Panc1 (cell line): ENCODE results near the gene HCRTR1. TPM values are rescaled to one million over a fixed set of nuclear protein-coding genes. Genes with fewer than 3 reads are reported as not detected.

ENCODE experiments used
- ATAC-seq: fragments of 200-7000 bp; cut with Tn5 transposase; 2 replicates; pipeline ENCODE4 v1.9.1; 2020; ENCODE audit warnings: mild to moderate bottlenecking, moderate library complexity
- BruUV-seq: library from RNA; stranded (reverse); fragments of 400-500 nt; replicated peaks from 2 replicates; lab custom pipeline; 2021; lab: Mats Ljungman, UMichigan
- CTCF ChIA-PET: fragments of 300-600 bp; sonication (Branson Sonifier 250); formaldehyde crosslinking; loops from one replicate; lab custom pipeline; 2022; ENCODE audit warnings: antibody characterized with exemption; lab: Charles Lee
- POLR2A ChIA-PET: fragments of 300-600 bp; sonication (Branson Sonifier 250); formaldehyde crosslinking; loops from one replicate; lab custom pipeline; 2022; ENCODE audit warnings: antibody characterized with exemption; lab: Charles Lee
- DNase-seq: peaks from one replicate; pipeline ENCODE4 v3.0.0-alpha.2; 2010; ENCODE audit warnings: low read depth, low spot score
- H3K27ac ChIP-seq: 2 replicates; pipeline ENCODE4 v1.5.1; 2011; ENCODE audit warnings: mild to moderate bottlenecking, low read length, inconsistent platforms
- H3K27me3 ChIP-seq: fragments of 200-500 bp; sonication (Bioruptor generic); 2 replicates; pipeline ENCODE4 v1.6.0; 2014; ENCODE audit warnings: low read length, inconsistent platforms; ENCODE audit not compliant: control insufficient read depth, insufficient read depth
- H3K36me3 ChIP-seq: fragments of 200-500 bp; sonication (Bioruptor generic); 2 replicates; pipeline ENCODE4 v1.5.1; 2014; ENCODE audit warnings: inconsistent platforms, mild to moderate bottlenecking, low read length, moderate library complexity; ENCODE audit not compliant: control insufficient read depth, insufficient read depth
- H3K4me1 ChIP-seq: 2 replicates; pipeline ENCODE4 v1.5.1; 2011; ENCODE audit warnings: inconsistent platforms, mild to moderate bottlenecking, low read length, moderate library complexity; ENCODE audit not compliant: control insufficient read depth, insufficient read depth
- H3K4me3 ChIP-seq, 2 experiments: 2 replicates each; pipeline ENCODE4 v1.5.1; 2011 to 2012; ENCODE audit warnings: low read depth in 2 of 2, low read length in 2 of 2, mild to moderate bottlenecking in 2 of 2, inconsistent platforms in 1 of 2, moderate library complexity in 1 of 2
- H3K9me3 ChIP-seq: fragments of 200-500 bp; sonication (Bioruptor generic); 2 replicates; pipeline ENCODE4 v1.5.1; 2014; ENCODE audit warnings: low read depth, mild to moderate bottlenecking, inconsistent platforms, low read length, moderate library complexity; ENCODE audit not compliant: control insufficient read depth, insufficient read depth
- POLR2AphosphoS5 ChIP-seq: IDR thresholded peaks from 2 replicates; pipeline ENCODE4 v1.6.1; 2012; ENCODE audit warnings: mild to moderate bottlenecking, low read depth, low read length, moderate library complexity
- SIN3A ChIP-seq: IDR thresholded peaks from 2 replicates; pipeline ENCODE4 v1.6.1; 2012; ENCODE audit warnings: low read depth, mild to moderate bottlenecking, low read length, moderate library complexity, borderline replicate concordance; ENCODE audit not compliant: insufficient read depth
- TCF7L2 ChIP-seq: IDR thresholded peaks from 2 replicates; pipeline ENCODE4 v1.6.1; 2011; ENCODE audit warnings: mild to moderate bottlenecking, low read depth, low read length, inconsistent platforms
- in situ Hi-C: cut with HindIII; loops from 2 replicates; pipeline ENCODE4 v1.10.0; 2016; ENCODE audit warnings: low sequenced_read_pairs, low pct_unique_long_range_greater_than_20kb
- intact Hi-C: fragments of 100-400 bp; cut with micrococcal nuclease; formaldehyde crosslinking; loops from one replicate; pipeline ENCODE4 v1.10.0; 2022; ENCODE audit not compliant: unreplicated experiment
- total RNA-seq: library from RNA; stranded (reverse); gene quantifications from one replicate; pipeline ENCODE4 v1.2.1, GENCODE V29; 2021; ENCODE audit not compliant: unreplicated experiment
- TF ChIP-seq, protein P1 (sequence below), 2 experiments: IDR thresholded peaks; 2 replicates each; pipeline ENCODE4 v1.6.1; 2011 to 2012; ENCODE audit warnings: low read depth in 2 of 2, control low read depth in 1 of 2, low read length in 1 of 2, mild to moderate bottlenecking in 1 of 2, moderate library complexity in 1 of 2; ENCODE audit not compliant: insufficient read depth in 1 of 2
- TF ChIP-seq, protein P2 (sequence below): fragments of 450-650 bp; IDR thresholded peaks from 2 replicates; pipeline ENCODE4 v1.5.1; 2017; ENCODE audit warnings: mild to moderate bottlenecking

HCRTR1 gene
- total RNA-seq, 1 experiment from 2014 or later = 0.18 TPM

DNA sequence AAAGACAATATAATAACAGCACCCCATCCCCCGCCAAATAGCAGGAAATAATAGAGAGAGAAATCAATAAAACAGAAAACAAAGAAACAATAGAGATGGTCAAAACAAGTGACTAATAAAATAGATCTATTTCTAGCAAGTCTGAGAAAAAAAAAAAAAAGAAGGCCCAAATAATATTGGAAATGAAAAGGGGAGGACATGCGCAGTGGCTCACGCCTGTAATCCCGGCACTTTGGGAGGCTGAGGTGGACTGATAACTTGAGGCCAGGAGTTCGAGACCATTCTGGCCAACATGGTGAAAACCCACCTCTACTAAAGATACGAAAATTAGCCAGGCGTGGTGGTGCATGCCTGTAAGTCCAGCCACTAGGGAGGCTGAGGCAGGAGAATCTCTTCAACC lies 18.5 kb upstream of the HCRTR1 start:
- TF ChIP-seq SIN3A = no peak
- TF ChIP-seq, protein P1, sequence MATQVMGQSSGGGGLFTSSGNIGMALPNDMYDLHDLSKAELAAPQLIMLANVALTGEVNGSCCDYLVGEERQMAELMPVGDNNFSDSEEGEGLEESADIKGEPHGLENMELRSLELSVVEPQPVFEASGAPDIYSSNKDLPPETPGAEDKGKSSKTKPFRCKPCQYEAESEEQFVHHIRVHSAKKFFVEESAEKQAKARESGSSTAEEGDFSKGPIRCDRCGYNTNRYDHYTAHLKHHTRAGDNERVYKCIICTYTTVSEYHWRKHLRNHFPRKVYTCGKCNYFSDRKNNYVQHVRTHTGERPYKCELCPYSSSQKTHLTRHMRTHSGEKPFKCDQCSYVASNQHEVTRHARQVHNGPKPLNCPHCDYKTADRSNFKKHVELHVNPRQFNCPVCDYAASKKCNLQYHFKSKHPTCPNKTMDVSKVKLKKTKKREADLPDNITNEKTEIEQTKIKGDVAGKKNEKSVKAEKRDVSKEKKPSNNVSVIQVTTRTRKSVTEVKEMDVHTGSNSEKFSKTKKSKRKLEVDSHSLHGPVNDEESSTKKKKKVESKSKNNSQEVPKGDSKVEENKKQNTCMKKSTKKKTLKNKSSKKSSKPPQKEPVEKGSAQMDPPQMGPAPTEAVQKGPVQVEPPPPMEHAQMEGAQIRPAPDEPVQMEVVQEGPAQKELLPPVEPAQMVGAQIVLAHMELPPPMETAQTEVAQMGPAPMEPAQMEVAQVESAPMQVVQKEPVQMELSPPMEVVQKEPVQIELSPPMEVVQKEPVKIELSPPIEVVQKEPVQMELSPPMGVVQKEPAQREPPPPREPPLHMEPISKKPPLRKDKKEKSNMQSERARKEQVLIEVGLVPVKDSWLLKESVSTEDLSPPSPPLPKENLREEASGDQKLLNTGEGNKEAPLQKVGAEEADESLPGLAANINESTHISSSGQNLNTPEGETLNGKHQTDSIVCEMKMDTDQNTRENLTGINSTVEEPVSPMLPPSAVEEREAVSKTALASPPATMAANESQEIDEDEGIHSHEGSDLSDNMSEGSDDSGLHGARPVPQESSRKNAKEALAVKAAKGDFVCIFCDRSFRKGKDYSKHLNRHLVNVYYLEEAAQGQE (IDR thresholded peaks at IDR 0.05; ENCODE audit: insufficient read depth in 1 of 2, low read depth in 2 of 2, low read length in 1 of 2) = no peak
- TF ChIP-seq, protein P2, sequence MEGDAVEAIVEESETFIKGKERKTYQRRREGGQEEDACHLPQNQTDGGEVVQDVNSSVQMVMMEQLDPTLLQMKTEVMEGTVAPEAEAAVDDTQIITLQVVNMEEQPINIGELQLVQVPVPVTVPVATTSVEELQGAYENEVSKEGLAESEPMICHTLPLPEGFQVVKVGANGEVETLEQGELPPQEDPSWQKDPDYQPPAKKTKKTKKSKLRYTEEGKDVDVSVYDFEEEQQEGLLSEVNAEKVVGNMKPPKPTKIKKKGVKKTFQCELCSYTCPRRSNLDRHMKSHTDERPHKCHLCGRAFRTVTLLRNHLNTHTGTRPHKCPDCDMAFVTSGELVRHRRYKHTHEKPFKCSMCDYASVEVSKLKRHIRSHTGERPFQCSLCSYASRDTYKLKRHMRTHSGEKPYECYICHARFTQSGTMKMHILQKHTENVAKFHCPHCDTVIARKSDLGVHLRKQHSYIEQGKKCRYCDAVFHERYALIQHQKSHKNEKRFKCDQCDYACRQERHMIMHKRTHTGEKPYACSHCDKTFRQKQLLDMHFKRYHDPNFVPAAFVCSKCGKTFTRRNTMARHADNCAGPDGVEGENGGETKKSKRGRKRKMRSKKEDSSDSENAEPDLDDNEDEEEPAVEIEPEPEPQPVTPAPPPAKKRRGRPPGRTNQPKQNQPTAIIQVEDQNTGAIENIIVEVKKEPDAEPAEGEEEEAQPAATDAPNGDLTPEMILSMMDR = no peak
- no peak for TF ChIP-seq POLR2AphosphoS5
- no peak for TF ChIP-seq TCF7L2
- in situ Hi-C loops (no loop called here), intact Hi-C loops (no loop called here)
- H3K4me1 ChIP-seq = peaks cover 7% of the 10 kb centered on the region; the same call in 1 of the 2 replicates
- no peaks in the 10 kb centered on the region for H3K9me3 ChIP-seq
- DNase-seq (no peak), ATAC-seq (no peak)
- H3K36me3 ChIP-seq = no peaks in the 10 kb centered on the region
- H3K27me3 ChIP-seq = no peaks in the 10 kb centered on the region; the same call in 1 of the 2 replicates
- ChIA-PET CTCF (no interaction called here), POLR2A (interaction anchor here (0.6 kb wide), 1 partner anchor 165 kb away, joined by 3 read pairs; no protein-coding TSS in a partner anchor)
- no peak overlapping the region for H3K27ac ChIP-seq
- no TSS peak for BruUV-seq
- H3K4me3 ChIP-seq = no peak overlapping the region

DNA sequence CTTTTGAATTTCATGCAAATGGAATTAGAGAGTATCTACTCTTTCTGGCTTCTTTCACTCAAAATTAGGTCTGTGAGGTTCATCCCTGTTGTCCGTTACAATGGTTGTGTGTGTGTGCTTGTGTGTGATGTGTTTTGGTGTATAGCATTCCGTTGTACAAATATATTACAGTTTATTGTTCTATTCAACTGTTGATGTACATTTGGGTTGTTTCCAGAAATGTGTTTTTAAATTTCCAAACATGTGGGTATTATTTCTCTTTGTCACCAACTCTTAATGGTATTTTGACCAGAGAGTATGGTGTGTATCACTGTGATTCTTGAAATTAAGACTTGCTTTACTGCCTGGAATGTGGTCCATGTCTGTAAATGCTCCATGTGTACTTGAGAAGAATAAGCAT lies 16.8 kb upstream of the HCRTR1 start:
- Histone ChIP-seq H3K27me3 (no peaks in the 10 kb centered on the region; the same call in 1 of the 2 replicates), H3K4me3 (no peak overlapping the region), H3K4me1 (0 out of 2 replicates have a peak, but pooled peaks cover 3% of the 10 kb centered on the region), H3K9me3 (no peaks in the 10 kb centered on the region), H3K36me3 (no peaks in the 10 kb centered on the region), H3K27ac (no peak overlapping the region)
- no TSS peak for BruUV-seq
- no peak for TF ChIP-seq TCF7L2
- TF ChIP-seq, protein P1 (IDR thresholded peaks at IDR 0.05; ENCODE audit: insufficient read depth in 1 of 2, low read depth in 2 of 2, low read length in 1 of 2) = no peak
- TF ChIP-seq POLR2AphosphoS5 = no peak
- TF ChIP-seq, protein P2 = no peak
- TF ChIP-seq SIN3A = no peak
- in situ Hi-C loops = no loop called here
- no peak for ATAC-seq
- intact Hi-C loops = no loop called here
- POLR2A ChIA-PET = no interaction called here
- CTCF ChIA-PET = no interaction called here
- no peak for DNase-seq
